A673 (cell line): ENCODE measurements around the gene TTLL7. TPM values are rescaled to one million over a fixed set of nuclear protein-coding genes. Genes with fewer than 3 reads are reported as not detected.

ENCODE experiments used
- BruUV-seq: library from RNA; stranded (reverse); fragments of 400-500 nt; replicated peaks from 2 replicates; lab custom pipeline; 2021; lab: Mats Ljungman, UMichigan
- CTCF ChIA-PET: fragments of 300-600 bp; sonication (Branson Sonifier 250); formaldehyde crosslinking; loops from one replicate; lab custom pipeline; 2022; ENCODE audit warnings: antibody characterized with exemption; lab: Charles Lee
- POLR2A ChIA-PET: fragments of 300-600 bp; sonication (Branson Sonifier 250); formaldehyde crosslinking; loops from one replicate; lab custom pipeline; 2022; ENCODE audit warnings: antibody characterized with exemption; ENCODE audit not compliant: low non-redundant PET; lab: Charles Lee
- DNase-seq: peaks from one replicate; pipeline ENCODE4 v3.0.0-alpha.2; 2015; ENCODE audit warnings: low spot score
- H3K27ac ChIP-seq: fragments of 200-600 bp; sonication (generic); 2 replicates; pipeline ENCODE4 v1.5.1; 2016; ENCODE audit warnings: mixed run types, low read depth, mild to moderate bottlenecking, mixed read lengths, antibody characterized with exemption, low read length; ENCODE audit not compliant: poor library complexity, severe bottlenecking
- H3K27me3 ChIP-seq: fragments of 200-600 bp; sonication (generic); replicated peaks from 2 replicates; pipeline ENCODE4 v1.6.1; 2017; ENCODE audit warnings: mixed run types, low read depth, mild to moderate bottlenecking, mixed read lengths, antibody characterized with exemption, low read length; ENCODE audit not compliant: insufficient read depth, poor library complexity
- H3K36me3 ChIP-seq: fragments of 200-600 bp; sonication (generic); 2 replicates; pipeline ENCODE4 v1.6.1; 2016; ENCODE audit warnings: mixed run types, mild to moderate bottlenecking, mixed read lengths, antibody characterized with exemption, low read length; ENCODE audit not compliant: insufficient read depth, poor library complexity, severe bottlenecking
- H3K4me1 ChIP-seq: fragments of 200-600 bp; sonication (generic); 2 replicates; pipeline ENCODE4 v1.6.1; 2017; ENCODE audit warnings: mixed run types, mild to moderate bottlenecking, mixed read lengths, antibody characterized with exemption, low read length; ENCODE audit not compliant: insufficient read depth, poor library complexity, severe bottlenecking
- H3K4me3 ChIP-seq: fragments of 200-600 bp; sonication (generic); 2 replicates; pipeline ENCODE4 v1.5.1; 2016; ENCODE audit warnings: low read depth, mixed run types, mild to moderate bottlenecking, mixed read lengths, low read length; ENCODE audit not compliant: poor library complexity, severe bottlenecking
- H3K9me3 ChIP-seq: fragments of 200-600 bp; sonication (generic); 2 replicates; pipeline ENCODE4 v1.6.1; 2016; ENCODE audit warnings: mixed run types, low read depth, mild to moderate bottlenecking, mixed read lengths, antibody characterized with exemption, low read length; ENCODE audit not compliant: poor library complexity, severe bottlenecking
- EZH2 ChIP-seq: fragments of 200-600 bp; sonication (generic); IDR thresholded peaks from 2 replicates; pipeline ENCODE4 v1.6.1; 2017; ENCODE audit warnings: borderline replicate concordance, low read depth, mild to moderate bottlenecking, mixed read lengths, antibody characterized with exemption, low read length; ENCODE audit not compliant: poor library complexity, severe bottlenecking
- intact Hi-C: fragments of 100-400 bp; cut with micrococcal nuclease; formaldehyde crosslinking; loops from one replicate; pipeline ENCODE4 v1.10.0; 2022; ENCODE audit not compliant: unreplicated experiment
- total RNA-seq: library from RNA; stranded (reverse); gene quantifications from 2 replicates; pipeline ENCODE4 v1.2.3, GENCODE V29; 2021
- TF ChIP-seq, protein P1 (sequence below): fragments of 300-800, 200-600 bp; sonication (generic); conservative IDR thresholded peaks from 2 replicates; pipeline ENCODE4 v1.5.1; 2017; ENCODE audit warnings: low read depth, mild to moderate bottlenecking, antibody characterized with exemption, low read length, moderate library complexity, mixed read lengths

Gene TTLL7
- total RNA-seq, 1 experiment from 2014 or later = 34.2 TPM

DNA sequence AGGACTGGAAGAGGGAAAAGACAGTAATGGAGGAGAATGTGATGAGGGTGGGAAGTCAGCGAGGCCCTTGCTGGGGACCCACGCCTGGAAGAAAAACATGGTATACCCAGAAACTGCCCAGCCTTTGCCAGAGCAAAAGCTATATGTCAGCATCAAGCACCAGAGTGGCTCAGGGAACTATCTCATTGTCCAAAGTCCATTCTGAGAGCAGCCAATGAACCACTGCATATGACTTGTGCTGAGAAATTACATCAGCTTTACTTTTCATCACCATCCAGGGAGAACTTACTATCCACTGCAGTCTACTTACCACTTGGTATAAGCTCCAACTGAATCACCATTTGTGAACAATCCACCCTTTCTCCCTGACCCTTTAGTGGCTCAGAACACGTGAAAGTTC is 148.1 kb downstream of the TTLL7 start:
- CTCF ChIA-PET = no interaction called here
- Histone ChIP-seq H3K27ac (no peak overlapping the region), H3K4me1 (peaks cover 14% of the 10 kb centered on the region), H3K36me3 (no peaks in the 10 kb centered on the region), H3K4me3 (no peak overlapping the region), H3K9me3 (no peaks in the 10 kb centered on the region), H3K27me3 (peaks cover 80% of the 10 kb centered on the region)
- TF ChIP-seq, protein P1, sequence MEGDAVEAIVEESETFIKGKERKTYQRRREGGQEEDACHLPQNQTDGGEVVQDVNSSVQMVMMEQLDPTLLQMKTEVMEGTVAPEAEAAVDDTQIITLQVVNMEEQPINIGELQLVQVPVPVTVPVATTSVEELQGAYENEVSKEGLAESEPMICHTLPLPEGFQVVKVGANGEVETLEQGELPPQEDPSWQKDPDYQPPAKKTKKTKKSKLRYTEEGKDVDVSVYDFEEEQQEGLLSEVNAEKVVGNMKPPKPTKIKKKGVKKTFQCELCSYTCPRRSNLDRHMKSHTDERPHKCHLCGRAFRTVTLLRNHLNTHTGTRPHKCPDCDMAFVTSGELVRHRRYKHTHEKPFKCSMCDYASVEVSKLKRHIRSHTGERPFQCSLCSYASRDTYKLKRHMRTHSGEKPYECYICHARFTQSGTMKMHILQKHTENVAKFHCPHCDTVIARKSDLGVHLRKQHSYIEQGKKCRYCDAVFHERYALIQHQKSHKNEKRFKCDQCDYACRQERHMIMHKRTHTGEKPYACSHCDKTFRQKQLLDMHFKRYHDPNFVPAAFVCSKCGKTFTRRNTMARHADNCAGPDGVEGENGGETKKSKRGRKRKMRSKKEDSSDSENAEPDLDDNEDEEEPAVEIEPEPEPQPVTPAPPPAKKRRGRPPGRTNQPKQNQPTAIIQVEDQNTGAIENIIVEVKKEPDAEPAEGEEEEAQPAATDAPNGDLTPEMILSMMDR = no peak
- TF ChIP-seq EZH2 = no peak
- POLR2A ChIA-PET = no interaction called here
- DNase-seq = no peak
- no TSS peak for BruUV-seq
- intact Hi-C loops = loop anchor here (10.0 kb wide), 2 partner anchors 256 to 306 kb away; no protein-coding TSS in a partner anchor

DNA sequence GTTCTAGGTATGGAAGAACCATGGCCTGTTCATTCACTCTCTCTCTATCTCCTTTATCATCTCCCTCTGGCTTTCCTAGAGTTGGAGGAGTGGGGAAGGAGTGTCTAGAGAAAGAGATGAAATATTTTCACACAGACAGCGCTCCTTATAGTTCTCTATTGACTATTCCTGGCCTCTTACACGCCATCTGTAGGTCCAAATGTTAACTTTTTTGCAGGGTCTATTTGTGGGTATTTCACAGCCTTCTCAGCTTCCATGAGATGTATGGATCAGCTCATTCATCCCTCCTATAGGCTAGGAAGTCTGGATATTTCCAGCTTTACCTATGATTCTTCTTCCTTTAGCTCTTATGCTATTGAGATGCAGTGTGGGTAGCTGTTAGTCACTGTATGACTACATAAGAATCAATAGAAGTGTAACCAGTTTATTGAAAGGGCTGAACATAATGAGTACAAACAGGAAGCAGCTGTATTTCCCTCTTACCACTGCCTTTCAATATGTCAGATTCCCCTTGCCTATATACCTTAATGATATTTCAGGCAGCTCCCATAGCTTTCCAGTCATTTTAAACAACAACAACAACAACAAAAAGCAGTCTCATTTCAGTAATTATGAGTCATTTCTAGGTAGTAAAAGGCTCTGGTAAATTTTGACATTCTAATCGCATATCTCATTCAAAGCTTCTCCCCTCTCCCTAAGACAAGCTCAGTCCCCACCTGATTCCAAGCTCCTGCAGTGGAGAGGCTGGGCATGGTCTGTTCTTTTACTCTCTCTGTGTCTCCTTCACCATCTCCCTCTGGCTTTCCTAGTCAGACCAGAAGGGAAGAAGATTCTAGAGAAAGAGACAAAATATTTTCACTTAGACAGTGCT is 149.5 kb downstream of the TTLL7 start:
- H3K9me3 ChIP-seq = no peaks in the 10 kb centered on the region
- intact Hi-C loops = loop anchor here (10.0 kb wide), 2 partner anchors 255 to 305 kb away; no protein-coding TSS in a partner anchor
- H3K27me3 ChIP-seq = peaks cover 73% of the 10 kb centered on the region
- DNase-seq = peak; percentile 19
- no peak overlapping the region for H3K4me3 ChIP-seq
- H3K27ac ChIP-seq = no peak overlapping the region
- no peak for TF ChIP-seq EZH2
- TF ChIP-seq, protein P1 = peak; percentile 31; the same call in 1 of the 2 replicates
- POLR2A ChIA-PET = no interaction called here
- no TSS peak for BruUV-seq
- H3K4me1 ChIP-seq = peaks cover 24% of the 10 kb centered on the region
- no peaks in the 10 kb centered on the region for H3K36me3 ChIP-seq
- CTCF ChIA-PET = interaction anchor here (0.6 to 1.0 kb wide), 2 partner anchors 48 to 922 kb away, joined by 4 read pairs; no protein-coding TSS in a partner anchor

DNA sequence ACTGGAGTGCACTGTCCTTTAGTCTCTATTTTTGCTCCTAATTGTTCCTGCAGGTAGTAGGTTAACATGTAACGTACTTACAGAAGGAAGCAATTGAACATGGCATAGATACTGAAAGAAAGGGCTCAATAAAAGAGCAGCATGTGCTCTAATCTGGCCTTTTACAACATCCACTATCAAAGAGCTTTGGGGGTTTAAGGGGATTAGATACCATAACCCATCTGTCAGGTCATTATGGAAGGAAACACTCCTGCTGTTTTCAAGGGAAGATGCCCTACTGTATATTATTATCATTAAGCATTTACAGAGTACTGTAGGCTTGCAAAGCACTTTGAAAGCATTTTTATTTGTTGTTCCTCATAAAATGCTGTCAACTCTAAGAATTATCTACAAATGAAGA is 152.8 kb downstream of the TTLL7 start:
- no peaks in the 10 kb centered on the region for H3K36me3 ChIP-seq
- no peak overlapping the region for H3K27ac ChIP-seq
- intact Hi-C loops = no loop called here
- ChIA-PET CTCF (no interaction called here), POLR2A (no interaction called here)
- H3K27me3 ChIP-seq = peaks cover 71% of the 10 kb centered on the region
- H3K4me1 ChIP-seq = peaks cover 24% of the 10 kb centered on the region
- peak; percentile 92 for DNase-seq
- no peak for TF ChIP-seq EZH2
- TF ChIP-seq, protein P1 = no peak
- H3K9me3 ChIP-seq = no peaks in the 10 kb centered on the region
- H3K4me3 ChIP-seq = no peak overlapping the region
- BruUV-seq = no TSS peak
